OCI-LY3 (cell line): ENCODE data around the gene LEFTY2.

Experiments
- H2AFZ ChIP-seq: fragments of 200-600, 300-600 bp; shearing (Covaris generic); 2 replicates; pipeline ENCODE4 v1.6.0; 2014; ENCODE audit warnings: antibody characterized with exemption, low read depth, low read length
- H3K27ac ChIP-seq: fragments of 200-600, 300-600 bp; sonication (generic); 2 replicates; pipeline ENCODE4 v1.5.1; 2014; ENCODE audit warnings: mild to moderate bottlenecking, low read length, moderate library complexity, mixed read lengths
- H3K27me3 ChIP-seq: fragments of 200-600, 300-600 bp; sonication (generic); 2 replicates; pipeline ENCODE4 v1.6.1; 2014; ENCODE audit warnings: low read depth, low read length, mixed read lengths
- H3K36me3 ChIP-seq: fragments of 200-600, 300-600 bp; sonication (generic); replicated peaks from 2 replicates; pipeline ENCODE3; 2014; ENCODE audit warnings: low read depth, low read length, mixed read lengths
- H3K4me1 ChIP-seq: fragments of 300-600, 200-600 bp; sonication (generic); 2 replicates; pipeline ENCODE4 v1.6.1; 2014; ENCODE audit warnings: low read length, mixed read lengths
- H3K4me2 ChIP-seq: fragments of 200-600, 300-600 bp; sonication (generic); 2 replicates; pipeline ENCODE4 v1.6.1; 2014; ENCODE audit warnings: low read length, mixed read lengths
- H3K4me3 ChIP-seq: fragments of 300-600, 200-600 bp; sonication (generic); 2 replicates; pipeline ENCODE4 v1.5.1; 2014; ENCODE audit warnings: antibody characterized with exemption, mild to moderate bottlenecking, low read length, moderate library complexity
- H3K79me2 ChIP-seq: fragments of 300-600, 200-600 bp; shearing (Covaris generic); 2 replicates; pipeline ENCODE4 v1.6.1; 2014; ENCODE audit warnings: mild to moderate bottlenecking, low read length, mixed read lengths
- H3K9ac ChIP-seq: fragments of 300-600, 200-600 bp; shearing (Covaris generic); 2 replicates; pipeline ENCODE4 v1.6.0; 2014; ENCODE audit warnings: mild to moderate bottlenecking, low read length, moderate library complexity
- H3K9me3 ChIP-seq: fragments of 200-600, 300-600 bp; shearing (Covaris generic); 2 replicates; pipeline ENCODE4 v1.6.1; 2014; ENCODE audit warnings: low read length, mixed read lengths; ENCODE audit not compliant: insufficient read depth
- H4K20me1 ChIP-seq: fragments of 200-600, 300-600 bp; sonication (generic); 2 replicates; pipeline ENCODE4 v1.6.1; 2016; ENCODE audit warnings: low read length, mixed read lengths; ENCODE audit not compliant: insufficient read depth
- EZH2phosphoT487 ChIP-seq: fragments of 200-600 bp; shearing (Covaris generic); IDR thresholded peaks from 2 replicates; pipeline ENCODE4 v1.6.1; 2018; ENCODE audit warnings: antibody characterized with exemption, mixed run types, low read depth
- TF ChIP-seq, protein P1 (sequence below): fragments of 200-600, 300-600 bp; sonication (generic); IDR thresholded peaks from 2 replicates; pipeline ENCODE4 v1.5.1; 2014; ENCODE audit warnings: antibody characterized with exemption, low read length, low read depth

LEFTY2 gene

DNA sequence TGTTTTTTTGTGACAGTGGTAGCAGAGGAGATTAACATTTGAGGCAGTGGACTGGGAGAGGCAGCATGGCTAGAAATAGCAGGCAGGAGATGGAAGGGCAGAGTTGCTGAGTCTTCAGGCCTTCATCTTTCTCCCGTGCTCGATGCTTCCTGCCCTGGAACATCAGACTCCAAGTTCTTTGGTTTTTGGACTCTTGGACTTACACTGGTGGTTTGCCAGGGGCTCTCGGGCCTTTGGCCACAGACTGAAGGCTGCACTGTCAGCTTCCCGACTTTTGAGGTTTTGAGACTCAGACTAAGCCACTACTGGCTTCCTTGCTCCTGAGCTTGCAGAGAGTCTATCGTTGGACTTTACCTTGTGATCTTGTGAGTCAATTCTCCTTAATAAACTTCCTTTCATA is 24.2 kb upstream of the LEFTY2 start:
- peaks cover 3% of the 10 kb centered on the region; the same call in 1 of the 2 replicates for H3K27me3 ChIP-seq
- no peaks in the 10 kb centered on the region for H3K36me3 ChIP-seq
- H2AFZ ChIP-seq = no peak overlapping the region
- no peaks in the 10 kb centered on the region; the same call in 1 of the 2 replicates for H3K4me1 ChIP-seq
- no peak overlapping the region for H3K4me2 ChIP-seq
- H3K9me3 ChIP-seq = no peaks in the 10 kb centered on the region
- H3K9ac ChIP-seq = no peak overlapping the region
- no peak overlapping the region for H3K4me3 ChIP-seq
- H4K20me1 ChIP-seq = no peaks in the 10 kb centered on the region
- no peak overlapping the region for H3K27ac ChIP-seq
- TF ChIP-seq, protein P1, sequence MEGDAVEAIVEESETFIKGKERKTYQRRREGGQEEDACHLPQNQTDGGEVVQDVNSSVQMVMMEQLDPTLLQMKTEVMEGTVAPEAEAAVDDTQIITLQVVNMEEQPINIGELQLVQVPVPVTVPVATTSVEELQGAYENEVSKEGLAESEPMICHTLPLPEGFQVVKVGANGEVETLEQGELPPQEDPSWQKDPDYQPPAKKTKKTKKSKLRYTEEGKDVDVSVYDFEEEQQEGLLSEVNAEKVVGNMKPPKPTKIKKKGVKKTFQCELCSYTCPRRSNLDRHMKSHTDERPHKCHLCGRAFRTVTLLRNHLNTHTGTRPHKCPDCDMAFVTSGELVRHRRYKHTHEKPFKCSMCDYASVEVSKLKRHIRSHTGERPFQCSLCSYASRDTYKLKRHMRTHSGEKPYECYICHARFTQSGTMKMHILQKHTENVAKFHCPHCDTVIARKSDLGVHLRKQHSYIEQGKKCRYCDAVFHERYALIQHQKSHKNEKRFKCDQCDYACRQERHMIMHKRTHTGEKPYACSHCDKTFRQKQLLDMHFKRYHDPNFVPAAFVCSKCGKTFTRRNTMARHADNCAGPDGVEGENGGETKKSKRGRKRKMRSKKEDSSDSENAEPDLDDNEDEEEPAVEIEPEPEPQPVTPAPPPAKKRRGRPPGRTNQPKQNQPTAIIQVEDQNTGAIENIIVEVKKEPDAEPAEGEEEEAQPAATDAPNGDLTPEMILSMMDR = no peak
- TF ChIP-seq EZH2phosphoT487 = no peak
- no peaks in the 10 kb centered on the region for H3K79me2 ChIP-seq

DNA sequence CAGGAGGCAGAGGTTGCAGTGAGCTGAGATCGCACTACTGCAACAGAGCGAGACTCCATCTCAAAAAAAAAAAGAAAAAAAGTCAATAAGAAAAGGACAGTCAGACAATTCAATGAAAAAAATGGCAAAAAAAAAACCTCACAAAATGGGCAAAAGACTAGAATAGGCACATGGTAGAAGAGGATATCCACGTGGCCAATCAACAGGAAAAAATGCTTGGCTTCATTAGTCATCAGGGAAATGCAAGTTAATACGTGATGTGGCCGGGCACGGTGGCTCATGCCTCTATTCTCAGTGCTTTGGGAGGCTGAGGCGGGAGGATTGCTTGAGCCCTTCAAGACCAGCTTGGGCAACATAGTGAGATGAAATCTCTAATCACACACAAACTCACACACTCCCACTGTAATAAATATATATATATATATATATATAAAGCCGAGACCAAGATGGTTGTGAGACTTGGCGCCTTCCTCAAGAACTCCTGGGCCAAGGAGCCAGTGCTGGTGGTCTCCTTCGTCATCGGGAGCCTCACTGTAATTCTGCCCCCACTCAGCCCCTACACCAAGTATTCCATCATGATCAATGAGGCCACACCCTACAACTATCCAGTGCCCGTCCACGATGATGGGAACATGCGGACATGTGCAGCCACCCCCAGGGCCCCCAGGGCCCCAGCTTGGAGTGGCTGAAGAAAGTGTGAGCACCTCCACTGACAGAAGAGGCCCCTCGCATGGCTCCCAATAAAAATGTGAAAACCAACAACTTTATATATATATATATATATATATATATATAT is 22.9 kb upstream of the LEFTY2 start:
- Histone ChIP-seq H3K36me3 (no peaks in the 10 kb centered on the region), H3K4me1 (no peaks in the 10 kb centered on the region; the same call in 1 of the 2 replicates), H2AFZ (no peak overlapping the region), H3K27ac (no peak overlapping the region), H3K4me3 (no peak overlapping the region), H3K9ac (no peak overlapping the region), H3K9me3 (no peaks in the 10 kb centered on the region), H3K27me3 (peaks cover 3% of the 10 kb centered on the region; the same call in 1 of the 2 replicates), H3K79me2 (no peaks in the 10 kb centered on the region), H3K4me2 (no peak overlapping the region), H4K20me1 (no peaks in the 10 kb centered on the region)
- TF ChIP-seq, protein P1 = no peak
- TF ChIP-seq EZH2phosphoT487 = no peak

DNA sequence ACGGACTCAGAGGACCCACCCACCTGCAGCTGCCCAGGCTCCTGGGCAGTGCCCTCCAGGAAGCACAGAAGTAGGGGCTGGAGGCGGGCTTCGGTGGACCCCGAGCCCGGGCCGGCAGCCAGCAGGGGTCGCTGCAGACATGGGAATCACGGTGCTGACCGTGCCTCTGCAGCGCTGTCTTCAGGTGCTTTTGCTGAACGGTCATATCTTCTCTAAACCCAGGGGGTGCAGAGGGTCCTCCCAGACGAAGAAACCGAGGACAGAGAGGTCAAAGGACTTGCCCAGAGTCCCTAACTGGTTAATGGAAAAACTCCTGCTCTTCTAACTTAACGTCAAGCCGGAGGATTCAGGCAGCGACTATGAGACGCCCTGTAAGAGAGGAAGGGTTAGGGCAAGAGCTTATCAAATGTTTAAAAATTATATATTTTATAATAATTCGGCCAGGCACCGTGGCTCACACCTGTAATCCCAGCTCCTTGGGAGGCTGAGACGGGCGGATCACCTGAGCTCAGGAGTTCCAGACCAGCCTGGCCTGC is 21.5 kb upstream of the LEFTY2 start:
- TF ChIP-seq, protein P1 = peak; percentile 98
- TF ChIP-seq EZH2phosphoT487 = no peak
- H3K4me2 ChIP-seq = peak overlapping the region; percentile 67
- peak overlapping the region; percentile 62 for H3K4me3 ChIP-seq
- no peak overlapping the region for H3K27ac ChIP-seq
- H3K27me3 ChIP-seq = peaks cover 3% of the 10 kb centered on the region; the same call in 1 of the 2 replicates
- no peaks in the 10 kb centered on the region for H3K36me3 ChIP-seq
- H3K9me3 ChIP-seq = no peaks in the 10 kb centered on the region
- H3K4me1 ChIP-seq = no peaks in the 10 kb centered on the region; the same call in 1 of the 2 replicates
- H3K9ac ChIP-seq = peak overlapping the region; percentile 29; the same call in 1 of the 2 replicates
- no peaks in the 10 kb centered on the region for H4K20me1 ChIP-seq
- H3K79me2 ChIP-seq = no peaks in the 10 kb centered on the region
- peak overlapping the region; percentile 70 for H2AFZ ChIP-seq

DNA sequence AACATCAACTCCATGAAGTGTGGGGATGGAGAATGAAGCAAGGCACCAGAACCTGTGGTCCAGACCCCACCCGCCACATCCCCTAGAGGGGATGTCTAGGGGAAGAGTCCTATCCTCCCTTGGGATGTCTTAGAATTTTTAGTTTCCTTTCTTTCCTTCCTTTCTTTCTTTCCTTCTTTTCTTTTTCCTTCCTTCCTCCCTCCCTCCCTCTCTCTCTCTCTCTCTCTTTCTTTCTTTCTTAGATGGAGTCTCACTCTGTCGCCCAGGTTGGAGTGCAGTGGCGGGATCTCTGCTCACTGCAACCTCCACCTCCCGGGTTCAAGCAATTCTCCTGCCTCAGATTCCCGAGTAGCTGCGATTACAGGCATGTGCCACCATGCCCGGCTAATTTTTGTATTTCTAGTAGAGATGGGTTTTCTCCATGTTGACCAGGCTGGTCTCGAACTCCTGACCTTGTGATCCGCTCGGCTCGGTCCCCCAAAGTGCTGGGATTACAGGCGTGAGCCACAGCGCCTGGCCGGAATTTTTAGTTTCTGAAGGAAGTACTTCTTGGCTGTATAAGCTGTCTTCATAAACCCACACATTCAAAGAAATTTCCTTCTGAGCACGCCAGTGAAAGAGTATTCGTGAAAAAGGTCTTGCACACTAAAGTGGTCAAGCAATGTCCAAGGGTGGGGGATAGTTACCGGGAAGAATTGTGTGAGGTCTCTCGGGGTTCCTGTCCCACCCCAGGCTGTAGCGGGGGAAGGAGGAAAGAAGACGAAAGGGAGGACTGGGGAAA is 20.8 kb upstream of the LEFTY2 start:
- TF ChIP-seq EZH2phosphoT487 = no peak
- TF ChIP-seq, protein P1 = no peak
- Histone ChIP-seq H2AFZ (peak overlapping the region; percentile 70), H3K27me3 (peaks cover 3% of the 10 kb centered on the region; the same call in 1 of the 2 replicates), H3K36me3 (no peaks in the 10 kb centered on the region), H3K27ac (no peak overlapping the region), H3K4me3 (peak overlapping the region; percentile 62), H3K79me2 (no peaks in the 10 kb centered on the region), H4K20me1 (no peaks in the 10 kb centered on the region), H3K9ac (peak overlapping the region; percentile 29), H3K9me3 (no peaks in the 10 kb centered on the region), H3K4me1 (no peaks in the 10 kb centered on the region; the same call in 1 of the 2 replicates), H3K4me2 (peak overlapping the region; percentile 67)
